HepG2 (cell line): ENCODE data around the gene MGAT5. TPM values are rescaled to one million over a fixed set of nuclear protein-coding genes. Genes with fewer than 3 reads are reported as not detected.

Source experiments
- ATAC-seq: fragments of 200-7000 bp; cut with Tn5 transposase; 3 replicates; pipeline ENCODE4 v1.9.1; 2020; ENCODE audit warnings: mild to moderate bottlenecking, moderate library complexity
- BruUV-seq: library from RNA; stranded (reverse); fragments of 400-500 nt; replicated peaks from 2 replicates; lab custom pipeline; 2021; lab: Mats Ljungman, UMichigan
- CTCF ChIA-PET: fragments of 300-600 bp; formaldehyde crosslinking; extraction: SDS; loops from one replicate; lab custom pipeline; 2021; ENCODE audit warnings: low total read pairs, inconsistent platforms, low intra/inter-chr PET ratio; lab: Yijun Ruan, JAX
- POLR2A ChIA-PET: fragments of 350-600 bp; sonication (Branson Sonifier 250); formaldehyde crosslinking; loops from one replicate; lab custom pipeline; 2020; ENCODE audit warnings: antibody characterized with exemption, inconsistent platforms; lab: Yijun Ruan, JAX
- DNase-seq: peaks from one replicate; pipeline ENCODE4 v3.0.0-alpha.2; 2015; ENCODE audit warnings: low spot score
- FAIRE-seq: peaks from 3 replicates; lab custom pipeline; 2011; peaks lifted over from hg19 to GRCh38; lab: Jason Lieb, UNC
- H2AFZ ChIP-seq: one replicate; pipeline ENCODE4 v1.6.1; 2011; ENCODE audit warnings: low read length, inconsistent platforms
- H3K27ac ChIP-seq: fragments of 300-600 bp; 3 replicates; pipeline ENCODE4 v1.8.0; 2011; ENCODE audit warnings: mixed run types, mild to moderate bottlenecking, mixed read lengths, low read length, inconsistent platforms; ENCODE audit not compliant: insufficient read depth; ENCODE audit errors: extremely low read length
- H3K27me3 ChIP-seq, 2 experiments: fragments of 200-600 bp in 1 of 2; 2 replicates in 1 of 2; 3 replicates in 1 of 2; pipeline versions ENCODE4 v1.6.0 to v1.8.0; 2011; ENCODE audit warnings: low read length in 2 of 2, mild to moderate bottlenecking in 2 of 2, moderate library complexity in 2 of 2, inconsistent platforms in 1 of 2; ENCODE audit not compliant: insufficient read depth in 2 of 2, control insufficient read depth in 1 of 2
- H3K36me3 ChIP-seq, 2 experiments: fragments of 200-600 bp in 1 of 2; replicated peaks in 1 of 2; 2 replicates in 1 of 2; 3 replicates in 1 of 2; pipeline versions ENCODE4 v1.5.1 to v1.8.0; 2011; ENCODE audit warnings: low read length in 2 of 2, inconsistent platforms in 1 of 2; ENCODE audit not compliant: insufficient read depth in 2 of 2, control insufficient read depth in 1 of 2
- H3K4me1 ChIP-seq: 2 replicates; pipeline ENCODE4 v1.5.1; 2012; ENCODE audit warnings: low read length, inconsistent platforms; ENCODE audit not compliant: insufficient read depth
- H3K4me2 ChIP-seq: 2 replicates; pipeline ENCODE4 v1.6.0; 2011; ENCODE audit warnings: low read depth, low read length, inconsistent platforms
- H3K4me3 ChIP-seq, 3 experiments: fragments of 200-600 bp in 1 of 3; sonication (generic), shearing (Covaris generic) in 1 of 3; replicated peaks in 1 of 3; 2 replicates each; pipeline ENCODE4 v1.5.1; 2011 to 2016; ENCODE audit warnings: low read length in 3 of 3, inconsistent platforms in 2 of 3, low read depth in 2 of 3, mild to moderate bottlenecking in 2 of 3, control low read depth in 1 of 3, mixed read lengths in 1 of 3; ENCODE audit not compliant: insufficient read depth in 1 of 3
- H3K79me2 ChIP-seq: one replicate; pipeline ENCODE4 v1.6.1; 2011; ENCODE audit warnings: low read length, inconsistent platforms; ENCODE audit not compliant: insufficient read depth
- H3K9ac ChIP-seq: 2 replicates; pipeline ENCODE4 v1.6.0; 2011; ENCODE audit warnings: mild to moderate bottlenecking, low read depth, low read length, inconsistent platforms; ENCODE audit not compliant: insufficient read depth
- H3K9me3 ChIP-seq: 2 replicates; pipeline ENCODE4 v1.5.1; 2012; ENCODE audit warnings: mild to moderate bottlenecking, low read length
- H4K20me1 ChIP-seq: 2 replicates; pipeline ENCODE4 v1.6.0; 2011; ENCODE audit warnings: inconsistent platforms, mild to moderate bottlenecking, low read length, moderate library complexity; ENCODE audit not compliant: insufficient read depth
- BHLHE40 ChIP-seq: IDR thresholded peaks from 2 replicates; pipeline ENCODE4 v1.6.1; 2011; ENCODE audit warnings: low read length, improper control_type of control experiment
- CAMTA2 ChIP-seq: sonication (generic); formaldehyde crosslinking; IDR thresholded peaks from 2 replicates; pipeline ENCODE4 v1.4.0; 2020; ENCODE audit warnings: mild to moderate bottlenecking, missing genetic modification reagents, borderline replicate concordance
- GLI4 ChIP-seq: sonication (generic); formaldehyde crosslinking; IDR thresholded peaks from 2 replicates; pipeline ENCODE4 v1.5.1; 2020; ENCODE audit warnings: missing genetic modification reagents, mild to moderate bottlenecking, moderate library complexity, borderline replicate concordance
- HHEX ChIP-seq: IDR thresholded peaks from 2 replicates; pipeline ENCODE4 v1.6.1; 2016; ENCODE audit warnings: control low read depth
- HNRNPL ChIP-seq: fragments of 200-400 bp; formaldehyde crosslinking; IDR thresholded peaks from 2 replicates; pipeline ENCODE4 v1.6.1; 2017; ENCODE audit warnings: mild to moderate bottlenecking, low read depth, low read length
- MZF1 ChIP-seq: sonication (generic); formaldehyde crosslinking; IDR thresholded peaks from 2 replicates; pipeline ENCODE4 v1.8.1; 2023; ENCODE audit warnings: mild to moderate bottlenecking, missing genetic modification reagents, borderline replicate concordance
- PAWR ChIP-seq: sonication (generic); formaldehyde crosslinking; IDR thresholded peaks from 2 replicates; pipeline ENCODE4 v1.4.0; 2020; ENCODE audit warnings: missing genetic modification reagents, mild to moderate bottlenecking, borderline replicate concordance
- SRSF9 ChIP-seq: fragments of 200-400 bp; formaldehyde crosslinking; IDR thresholded peaks from 2 replicates; pipeline ENCODE4 v1.6.1; 2018; ENCODE audit warnings: borderline replicate concordance, mild to moderate bottlenecking, low read depth, low read length; ENCODE audit not compliant: insufficient read depth, poor library complexity, severe bottlenecking
- ZNF17 ChIP-seq: sonication (generic); formaldehyde crosslinking; IDR thresholded peaks from 2 replicates; pipeline ENCODE4 v1.5.0; 2020; ENCODE audit warnings: mild to moderate bottlenecking, missing genetic modification reagents
- ZNF24 ChIP-seq: fragments of 450-650 bp; IDR thresholded peaks from 2 replicates; pipeline ENCODE4 v1.6.1; 2017; ENCODE audit warnings: antibody characterized with exemption, mild to moderate bottlenecking
- ZNF883 ChIP-seq: sonication (generic); formaldehyde crosslinking; IDR thresholded peaks from 2 replicates; pipeline ENCODE4 v1.5.1; 2020; ENCODE audit warnings: mild to moderate bottlenecking, missing genetic modification reagents; ENCODE audit errors: not compliant biosample characterization
- WGBS: methylation state at CpG from one replicate; pipeline ENCODE4 v1.1.6; 2017; ENCODE audit warnings: low lambda C conversion rate; 5-methylcytosine and 5-hydroxymethylcytosine counted together
- in situ Hi-C: cut with HindIII; loops from 2 replicates; pipeline ENCODE4 v1.10.0; 2017; ENCODE audit warnings: low pct_unique_long_range_greater_than_20kb; ENCODE audit not compliant: extremely low pct_ligation_motif_present
- intact Hi-C: fragments of 100-400 bp; cut with micrococcal nuclease; formaldehyde crosslinking; loops from one replicate; pipeline ENCODE4 v1.10.0; 2022; ENCODE audit not compliant: unreplicated experiment
- polyA plus RNA-seq, 8 experiments: library from polyadenylated mRNA; depleted of rRNA in 3 of 8; stranded (reverse) in 7 of 8; unstranded in 1 of 8; fragments of >200 nt; fragmentation: Illumina TruSeq in 4 of 8; extraction: Trizol in 4 of 8; gene quantifications; 2 replicates each; pipeline versions ENCODE4 v1.2.1 to v1.2.3, GENCODE V29; 2011 to 2016; ENCODE audit warnings: low read depth in 4 of 8, missing spikeins in 1 of 8, mixed read lengths in 1 of 8; ENCODE audit not compliant: insufficient read depth in 1 of 8
- total RNA-seq, 5 experiments: library from RNA; depleted of rRNA; stranded (reverse); fragments of >200 nt; fragmentation: Illumina TruSeq; extraction: Trizol; gene quantifications; 2 replicates each; pipeline ENCODE4 v1.2.3, GENCODE V29; 2016; ENCODE audit warnings: low read depth in 1 of 5
- TF ChIP-seq, protein P1 (sequence below): sonication (generic); formaldehyde crosslinking; conservative IDR thresholded peaks from 2 replicates; pipeline ENCODE4 v1.4.0; 2020; ENCODE audit warnings: missing genetic modification reagents
- TF ChIP-seq, protein P2 (sequence below): sonication (generic); formaldehyde crosslinking; IDR thresholded peaks from 2 replicates; pipeline ENCODE4 v1.9.0; 2021; ENCODE audit warnings: missing genetic modification reagents, borderline replicate concordance

MGAT5 gene
- total and polyA plus RNA-seq, 2 of the 13 experiments (the other 11 are each of a cell fraction or from before 2014, with no cell fraction given), result 33.1 to 60.2 TPM

DNA sequence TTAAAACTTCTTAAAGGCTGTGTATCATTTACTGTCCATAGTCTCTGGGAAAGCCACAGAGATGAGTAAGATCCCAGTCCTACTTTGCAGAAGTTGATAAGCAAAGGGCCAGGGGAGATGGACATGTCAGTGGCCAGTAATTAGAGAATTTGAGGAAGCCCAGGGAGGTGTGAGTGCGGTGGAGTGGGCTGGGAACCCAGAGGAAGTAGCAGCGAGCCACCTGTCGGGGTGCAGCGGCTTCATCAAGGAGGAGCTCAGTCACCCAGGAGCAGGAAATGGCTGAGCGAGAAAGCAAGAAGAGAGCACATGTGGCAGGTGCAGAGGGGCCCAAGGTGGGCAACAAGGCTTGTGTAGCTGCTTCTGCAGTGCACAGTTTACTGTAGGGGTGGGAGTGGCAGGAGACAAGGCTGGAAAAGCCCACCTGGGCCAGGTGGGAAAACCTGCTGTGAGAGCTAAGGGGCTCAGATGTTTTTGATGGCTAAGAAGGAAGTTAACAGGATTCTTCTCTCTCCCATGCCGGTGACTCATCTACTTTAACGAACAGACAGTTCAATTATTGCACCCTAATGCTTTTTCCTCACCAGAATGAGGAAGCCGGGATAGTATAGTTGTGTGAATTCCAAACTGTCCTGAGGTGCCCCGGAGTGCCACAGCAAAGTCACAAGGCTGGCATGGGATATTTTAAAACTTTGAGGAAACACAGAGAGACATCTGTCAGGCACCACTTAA lies 34.8 kb upstream of the MGAT5 start:
- TF ChIP-seq HHEX (CRISPR knock-in tag) (no peak), ZNF24 (no peak), ZNF17 (CRISPR knock-in tag) (no peak), GLI4 (CRISPR knock-in tag) (no peak), CAMTA2 (CRISPR knock-in tag) (no peak), MZF1 (CRISPR knock-in tag) (no peak), HNRNPL (no peak), BHLHE40 (no peak), PAWR (no peak), SRSF9 (no peak), ZNF883 (CRISPR knock-in tag) (no peak)
- TF ChIP-seq, protein P1, sequence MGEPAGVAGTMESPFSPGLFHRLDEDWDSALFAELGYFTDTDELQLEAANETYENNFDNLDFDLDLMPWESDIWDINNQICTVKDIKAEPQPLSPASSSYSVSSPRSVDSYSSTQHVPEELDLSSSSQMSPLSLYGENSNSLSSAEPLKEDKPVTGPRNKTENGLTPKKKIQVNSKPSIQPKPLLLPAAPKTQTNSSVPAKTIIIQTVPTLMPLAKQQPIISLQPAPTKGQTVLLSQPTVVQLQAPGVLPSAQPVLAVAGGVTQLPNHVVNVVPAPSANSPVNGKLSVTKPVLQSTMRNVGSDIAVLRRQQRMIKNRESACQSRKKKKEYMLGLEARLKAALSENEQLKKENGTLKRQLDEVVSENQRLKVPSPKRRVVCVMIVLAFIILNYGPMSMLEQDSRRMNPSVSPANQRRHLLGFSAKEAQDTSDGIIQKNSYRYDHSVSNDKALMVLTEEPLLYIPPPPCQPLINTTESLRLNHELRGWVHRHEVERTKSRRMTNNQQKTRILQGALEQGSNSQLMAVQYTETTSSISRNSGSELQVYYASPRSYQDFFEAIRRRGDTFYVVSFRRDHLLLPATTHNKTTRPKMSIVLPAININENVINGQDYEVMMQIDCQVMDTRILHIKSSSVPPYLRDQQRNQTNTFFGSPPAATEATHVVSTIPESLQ (CRISPR knock-in tag), result no peak
- TF ChIP-seq, protein P2, sequence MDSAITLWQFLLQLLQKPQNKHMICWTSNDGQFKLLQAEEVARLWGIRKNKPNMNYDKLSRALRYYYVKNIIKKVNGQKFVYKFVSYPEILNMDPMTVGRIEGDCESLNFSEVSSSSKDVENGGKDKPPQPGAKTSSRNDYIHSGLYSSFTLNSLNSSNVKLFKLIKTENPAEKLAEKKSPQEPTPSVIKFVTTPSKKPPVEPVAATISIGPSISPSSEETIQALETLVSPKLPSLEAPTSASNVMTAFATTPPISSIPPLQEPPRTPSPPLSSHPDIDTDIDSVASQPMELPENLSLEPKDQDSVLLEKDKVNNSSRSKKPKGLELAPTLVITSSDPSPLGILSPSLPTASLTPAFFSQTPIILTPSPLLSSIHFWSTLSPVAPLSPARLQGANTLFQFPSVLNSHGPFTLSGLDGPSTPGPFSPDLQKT (CRISPR knock-in tag), result no peak
- no peak overlapping the region for H3K4me2 ChIP-seq
- BruUV-seq, result no TSS peak
- H3K27ac ChIP-seq, result no peak overlapping the region
- WGBS, result 94% methylated on average over 9 of the region's 9 CpGs
- in situ Hi-C loops, result loop anchor here (25.0 kb wide), 1 partner anchor 332 kb away; no protein-coding TSS in a partner anchor
- intact Hi-C loops, result loop anchor here (5.0 kb wide), 1 partner anchor 1738 kb away; no protein-coding TSS in a partner anchor
- ATAC-seq (no peak), FAIRE-seq (no peak), DNase-seq (no peak)
- no peak overlapping the region for H3K9ac ChIP-seq
- H3K79me2 ChIP-seq, result peaks cover 25% of the 10 kb centered on the region
- ChIA-PET POLR2A (no interaction called here), CTCF (no interaction called here)
- H3K27me3 ChIP-seq, result no peaks in the 10 kb centered on the region
- H3K4me3 ChIP-seq, result no peak overlapping the region
- H3K9me3 ChIP-seq, result no peaks in the 10 kb centered on the region
- no peak overlapping the region for H2AFZ ChIP-seq
- no peaks in the 10 kb centered on the region for H4K20me1 ChIP-seq
- no peaks in the 10 kb centered on the region for H3K4me1 ChIP-seq
- H3K36me3 ChIP-seq, result no peaks in the 10 kb centered on the region
